Activated CD8-positive, alpha-beta memory T cell treated with anti-CD3 and anti-CD28 coated beads, Interleukin-2, amount 50 U/mL, for 48 hours (primary cell): ENCODE results near the gene EVI5.
"Not testable (repeated sequence)": the region's sequence is repeated elsewhere in the genome, so short reads cannot be mapped to it uniquely, and the experiment has no call there.

Experiments
- DNase-seq: peaks from one replicate; pipeline ENCODE4 v3.0.0-alpha.2; 2020

Gene EVI5

GRCh38 chr1:92746255-92746654 is 38.7 kb downstream of the EVI5 start:
- DNase-seq: not testable (repeated sequence)

GRCh38 chr1:92743221-92743620 is 41.7 kb downstream of the EVI5 start:
- DNase-seq: no peak

GRCh38 chr1:92739669-92740524 is 45.0 kb downstream of the EVI5 start:
- no peak for DNase-seq

DNA sequence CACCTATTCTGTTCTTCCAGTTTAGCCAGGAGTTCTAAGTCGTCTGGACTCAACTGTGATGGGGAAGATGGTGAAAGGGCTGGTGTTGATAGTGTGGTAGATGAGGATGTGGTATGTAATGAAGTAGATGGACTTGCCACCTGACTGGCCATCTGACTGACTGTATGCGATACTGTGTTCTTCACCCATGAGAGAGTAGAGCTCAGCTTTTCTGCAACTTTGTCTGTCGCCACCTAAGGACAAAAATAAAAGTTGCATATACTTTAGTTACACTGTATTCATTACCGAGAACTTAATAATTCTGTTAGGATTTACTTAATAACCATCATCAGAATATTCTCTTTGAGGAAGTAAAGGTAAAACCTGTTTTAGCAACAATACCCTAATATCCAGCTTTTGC is 48.5 kb downstream of the EVI5 start:
- DNase-seq: no peak

DNA sequence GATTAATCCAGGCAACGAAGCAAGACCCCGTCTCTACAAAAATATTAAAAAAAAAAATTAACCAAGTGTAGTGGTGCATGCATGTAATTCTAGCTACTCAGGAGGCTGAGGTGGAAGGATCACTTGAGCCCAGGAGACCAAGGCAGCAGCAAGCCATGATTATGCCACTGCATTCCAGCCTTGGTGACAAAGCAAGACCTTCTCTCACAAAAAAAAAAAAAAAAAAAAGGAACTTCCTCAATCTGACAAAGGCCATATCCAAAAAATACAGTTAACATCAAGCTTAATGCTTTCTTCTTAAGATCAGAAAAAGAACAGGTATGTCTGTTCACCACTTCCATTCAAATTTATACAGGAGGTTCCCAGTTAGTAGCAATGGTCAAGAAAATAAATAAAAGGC is 54.4 kb downstream of the EVI5 start:
- DNase-seq: no peak

DNA sequence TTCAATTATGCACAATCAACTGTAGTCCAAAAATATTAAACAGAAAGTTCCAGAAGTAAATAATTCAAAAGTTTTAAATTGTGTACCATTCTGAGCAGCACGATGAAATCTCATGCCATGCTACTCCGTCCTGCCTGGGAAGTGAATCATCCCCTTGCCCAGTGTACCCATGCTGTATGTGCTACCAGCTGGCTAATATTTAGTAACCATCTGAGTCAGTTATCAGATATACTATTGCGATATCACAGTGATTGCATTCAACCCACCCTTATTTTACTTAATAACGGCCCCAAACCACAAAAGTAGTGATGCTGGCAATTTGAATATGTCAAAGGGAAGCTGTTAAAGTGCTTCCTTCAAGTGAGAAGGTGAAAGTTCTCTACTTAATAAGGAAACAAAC is 56.2 kb downstream of the EVI5 start:
- no peak for DNase-seq

DNA sequence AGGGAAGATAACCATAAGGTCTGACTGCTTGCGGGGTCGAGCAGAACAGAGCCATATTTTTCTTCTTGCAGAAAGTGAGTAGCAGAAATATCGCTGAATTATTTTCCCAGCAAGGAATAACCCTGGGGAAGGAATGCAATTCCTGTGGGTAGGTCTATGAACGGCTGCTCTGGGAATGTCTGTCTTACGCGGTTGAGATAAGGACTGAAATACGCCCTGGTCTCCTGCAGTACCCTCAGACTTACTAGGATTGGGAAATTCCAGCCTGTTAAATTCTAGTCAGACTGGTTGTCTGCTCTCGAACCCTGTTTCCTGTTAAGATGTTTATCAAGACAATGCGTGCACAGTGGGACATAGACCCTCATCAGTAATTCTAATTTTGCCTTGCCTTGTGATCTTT is 61.2 kb downstream of the EVI5 start:
- not testable (repeated sequence) for DNase-seq

DNA sequence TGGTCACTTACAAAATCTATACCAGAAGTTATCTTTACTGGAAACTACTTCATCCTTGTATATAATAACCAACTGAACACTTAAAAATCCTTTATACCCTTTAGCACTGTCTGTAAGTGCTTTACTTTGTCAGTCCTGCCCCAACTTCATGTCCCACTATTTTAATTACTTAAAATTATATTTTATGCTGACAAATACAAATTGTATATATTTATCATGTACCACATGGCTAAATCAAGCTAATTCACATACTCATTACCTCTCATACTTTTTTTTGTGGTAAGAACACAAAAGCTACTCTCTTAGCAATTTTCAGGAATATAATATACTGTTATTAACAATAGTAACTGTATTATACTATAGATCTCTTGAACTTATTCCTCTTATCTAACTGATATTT is 63.0 kb downstream of the EVI5 start:
- DNase-seq: no peak

DNA sequence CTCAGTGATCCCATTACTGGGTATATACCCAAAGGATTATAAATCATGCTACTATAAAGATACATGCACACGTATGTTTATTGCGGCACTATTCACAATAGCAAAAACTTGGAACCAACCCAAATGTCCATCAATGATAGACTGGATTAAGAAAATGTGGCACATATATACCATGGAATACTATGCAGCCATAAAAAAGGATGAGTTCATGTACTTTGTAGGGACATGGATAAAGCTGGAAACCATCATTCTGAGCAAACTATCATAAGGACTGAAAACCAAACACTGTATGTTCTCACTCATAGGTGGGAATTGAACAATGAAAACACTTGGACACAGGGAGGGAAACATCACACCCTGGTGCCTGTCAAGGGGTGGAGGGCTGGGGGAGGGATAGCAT is 63.8 kb downstream of the EVI5 start:
- DNase-seq: not testable (repeated sequence)

GRCh38 chr1:92715476-92715951 is 69.4 kb downstream of the EVI5 start:
- DNase-seq: not testable (repeated sequence)

- DNase-seq: no peak
These were observed 71.0 kb downstream of the EVI5 start for GRCh38 chr1:92713939-92714338.

DNA sequence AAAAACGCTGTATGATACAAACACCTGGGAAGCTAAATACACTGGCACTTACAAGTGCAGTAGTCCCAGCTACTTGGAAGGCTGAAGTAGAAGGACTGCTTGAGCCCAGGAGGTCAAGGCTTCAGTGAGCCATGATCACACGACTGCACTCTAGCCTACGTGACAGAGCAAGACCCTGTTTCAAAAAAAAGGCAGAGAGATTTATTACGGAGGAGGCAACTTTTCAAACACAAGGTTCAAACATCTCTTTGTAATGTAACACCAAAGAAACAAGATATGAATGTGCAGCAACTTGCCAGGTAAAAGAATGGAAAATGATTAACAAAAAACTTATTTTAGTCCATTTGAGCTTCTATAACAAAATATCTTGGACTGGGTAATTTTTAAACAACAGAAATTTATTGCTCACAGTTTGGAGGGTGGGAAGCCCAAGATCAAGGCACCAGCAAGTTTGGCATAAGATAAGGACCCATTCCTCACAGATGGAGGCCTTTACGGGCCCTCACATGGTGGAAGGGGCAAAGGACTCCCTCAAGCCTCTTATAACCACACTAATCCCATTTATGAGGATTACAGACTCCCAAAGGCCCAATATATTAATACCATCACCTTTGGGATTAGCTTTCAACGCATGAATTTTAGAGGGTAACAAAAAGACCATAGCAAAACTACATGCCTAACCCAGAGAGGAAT is 73.3 kb downstream of the EVI5 start:
- no peak for DNase-seq

- DNase-seq: no peak
These were observed 75.2 kb downstream of the EVI5 start for GRCh38 chr1:92709738-92710137.

DNA sequence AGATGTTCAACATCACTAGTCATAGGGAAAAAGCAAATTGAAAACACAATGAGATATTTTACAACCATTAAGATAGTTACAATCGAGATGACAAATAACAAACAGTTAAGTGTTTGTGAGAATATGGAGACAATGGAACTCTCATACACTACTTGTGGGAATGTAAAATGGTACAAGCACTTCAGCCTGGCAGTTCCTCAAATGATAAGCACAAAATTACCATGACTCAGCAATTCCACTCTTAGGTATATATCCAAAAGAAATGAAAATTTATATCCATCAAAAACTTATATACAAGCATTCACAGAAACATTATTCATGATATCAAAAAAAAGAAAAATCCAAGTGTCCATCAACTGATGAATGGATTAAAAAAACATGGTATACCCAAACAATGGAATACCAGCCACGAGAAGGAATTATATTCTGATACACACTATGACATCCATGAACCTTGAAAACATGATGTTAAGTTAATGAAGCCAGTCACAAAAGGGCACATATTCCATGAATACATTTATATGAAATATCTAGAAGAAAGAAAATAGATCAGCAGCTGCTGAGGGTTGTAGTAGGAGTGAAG is 76.4 kb downstream of the EVI5 start:
- DNase-seq: no peak

GRCh38 chr1:92707709-92708108 is 77.2 kb downstream of the EVI5 start:
- DNase-seq: no peak

DNA sequence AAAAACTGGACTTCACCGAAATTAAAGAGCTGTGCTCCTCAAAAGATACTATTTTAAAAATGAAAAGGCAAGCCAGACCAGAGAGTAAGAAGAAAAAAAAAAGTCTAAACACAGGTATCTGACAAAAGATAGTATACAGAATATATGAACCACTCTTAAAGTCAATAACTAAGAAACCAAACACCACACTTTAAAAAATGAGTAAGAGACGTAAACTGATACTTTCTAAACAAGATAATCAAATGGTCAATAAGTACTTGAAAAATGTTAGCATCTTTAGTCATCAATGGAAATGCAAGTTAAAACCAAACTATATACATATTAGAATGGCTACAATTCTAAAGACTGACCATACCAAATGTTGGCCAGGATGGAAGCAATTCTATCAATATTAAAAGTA is 77.6 kb downstream of the EVI5 start:
- no peak for DNase-seq

DNA sequence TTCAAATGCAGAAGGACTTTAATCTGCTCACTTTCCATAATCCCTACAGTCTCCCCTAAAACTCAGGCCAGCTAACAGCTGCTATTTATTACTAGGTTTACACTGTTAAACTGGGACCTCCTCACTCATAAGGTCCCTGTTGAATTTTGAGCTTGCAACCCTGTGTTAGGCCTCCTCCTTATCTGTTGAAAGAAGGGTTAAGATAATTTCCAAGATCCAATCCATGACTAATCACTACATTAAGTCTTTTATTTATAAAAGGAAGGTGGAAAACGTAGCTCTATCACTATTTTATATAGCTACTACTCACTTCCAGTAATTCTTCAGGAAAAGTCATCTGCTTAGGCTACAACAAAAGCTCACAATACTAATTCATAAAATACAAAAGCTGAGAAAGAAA is 79.5 kb downstream of the EVI5 start:
- no peak for DNase-seq

DNA sequence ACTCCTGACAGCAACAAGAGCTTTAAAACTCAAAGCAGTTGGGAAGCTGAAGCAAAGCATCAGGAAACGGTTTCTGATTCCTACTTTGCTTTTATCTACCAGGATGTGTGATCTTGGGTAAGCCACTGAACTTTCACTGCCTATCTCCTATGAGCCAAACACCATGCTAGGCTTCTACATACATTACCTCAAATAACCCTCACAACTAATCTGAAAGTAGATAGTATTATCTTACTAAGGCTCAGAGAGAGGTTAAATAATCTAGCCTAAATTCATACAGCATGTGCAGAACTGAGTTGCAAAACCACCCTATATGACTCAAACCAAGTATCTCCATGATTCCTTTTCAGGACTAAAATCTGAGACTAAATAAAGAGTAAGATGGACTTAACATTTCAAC is 83.8 kb downstream of the EVI5 start:
- DNase-seq: no peak

DNA sequence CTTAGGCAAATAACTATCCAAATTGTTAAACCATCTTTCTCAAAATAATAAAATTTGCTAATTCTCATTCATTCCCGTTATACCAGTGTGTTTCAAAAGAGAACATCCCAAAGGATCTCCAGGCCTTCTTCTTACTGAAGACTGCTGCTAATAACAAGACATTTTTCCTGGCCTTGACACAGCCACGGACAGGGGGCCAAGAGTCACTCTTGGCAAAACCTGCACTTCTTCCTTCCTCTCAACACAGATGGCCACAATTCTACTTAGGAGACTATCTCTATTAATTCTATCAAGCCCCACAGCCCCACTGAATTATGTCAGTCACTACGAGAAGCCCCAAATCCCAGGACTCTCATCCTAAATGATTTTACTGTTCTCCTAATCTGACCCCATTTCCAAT is 86.0 kb downstream of the EVI5 start:
- DNase-seq: no peak

- DNase-seq: no peak
These were observed 89.8 kb downstream of the EVI5 start for GRCh38 chr1:92695104-92695503.

- DNase-seq: no peak
These were observed 93.0 kb downstream of the EVI5 start for GRCh38 chr1:92691925-92692324.

- no peak for DNase-seq
These were observed 94.5 kb downstream of the EVI5 start for GRCh38 chr1:92690212-92690906.

GRCh38 chr1:92679980-92680379 is 104.9 kb downstream of the EVI5 start:
- DNase-seq: no peak
